HL-60 (cell line): Measurements from ENCODE around the gene TSHZ3.

Experiments used
- DNase-seq, 2 experiments: peaks; one replicate each; pipeline ENCODE4 v3.0.0-alpha.2; 2010 to 2020; ENCODE audit warnings: low read depth in 1 of 2, low spot score in 1 of 2
- H3K27ac ChIP-seq: fragments of 250-450 bp; sonication (Bioruptor Pico); replicated peaks from 2 replicates; pipeline ENCODE4 v1.5.1; 2020; ENCODE audit warnings: mild to moderate bottlenecking, moderate library complexity
- H3K27me3 ChIP-seq: fragments of 250-450 bp; sonication (Bioruptor Pico); 2 replicates; pipeline ENCODE4 v1.5.1; 2021; ENCODE audit warnings: mild to moderate bottlenecking, moderate library complexity; ENCODE audit not compliant: insufficient read depth, poor library complexity, severe bottlenecking
- H3K4me3 ChIP-seq: replicated peaks from 2 replicates; pipeline ENCODE4 v1.5.1; 2011; ENCODE audit warnings: mild to moderate bottlenecking, control low read depth, low read length; ENCODE audit not compliant: insufficient read depth
- GABPA ChIP-seq: IDR thresholded peaks from 2 replicates; pipeline ENCODE4 v1.6.1; 2012; ENCODE audit warnings: low read depth
- POLR2AphosphoS5 ChIP-seq: IDR thresholded peaks from 2 replicates; pipeline ENCODE4 v1.6.1; 2012; ENCODE audit warnings: low read depth
- SPI1 ChIP-seq: IDR thresholded peaks from 2 replicates; pipeline ENCODE4 v1.6.1; 2012; ENCODE audit warnings: low read depth, mild to moderate bottlenecking, borderline replicate concordance
- TF ChIP-seq, protein P1 (sequence below): IDR thresholded peaks from one replicate; pipeline ENCODE4 v1.5.1; 2011; ENCODE audit warnings: low read length, control low read depth, inconsistent platforms; ENCODE audit not compliant: insufficient read depth
- TF ChIP-seq, protein P2 (sequence below): IDR thresholded peaks from 2 replicates; pipeline ENCODE4 v1.6.1; 2012; ENCODE audit warnings: low read depth; ENCODE audit not compliant: insufficient replicate concordance

TSHZ3 gene

DNA sequence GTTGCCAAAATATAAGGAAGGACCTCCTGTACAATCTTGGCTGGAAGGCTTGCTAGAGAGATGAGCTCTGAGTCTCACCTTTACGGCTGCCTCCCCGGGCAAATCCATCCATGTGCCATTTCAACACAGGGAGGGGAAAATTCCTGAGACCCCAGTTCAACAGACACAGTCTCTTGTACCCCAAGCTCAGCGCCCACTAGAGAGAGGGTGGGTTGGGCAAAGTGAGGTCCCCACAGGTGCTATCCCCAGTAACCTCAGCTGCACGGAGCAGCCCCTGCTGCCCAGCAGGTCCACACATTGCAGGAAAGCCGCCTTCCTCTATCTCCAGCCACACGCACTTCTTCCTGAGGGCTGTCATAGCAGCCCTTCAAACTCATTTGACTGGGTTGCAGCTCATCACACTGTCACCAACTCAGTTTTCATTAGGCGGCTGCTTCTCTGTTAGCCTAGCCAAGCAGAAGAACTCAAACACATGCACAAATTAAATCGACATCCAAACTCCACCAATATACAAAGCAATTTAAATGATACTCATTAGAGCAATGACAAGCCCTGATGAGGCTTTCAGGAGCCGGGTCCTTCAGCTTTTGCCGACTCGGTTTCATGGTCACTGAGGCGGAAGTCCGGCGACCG, 80.4 kb downstream of the TSHZ3 start:
- H3K27me3 ChIP-seq: no peaks in the 10 kb centered on the region
- TF ChIP-seq, protein P1, sequence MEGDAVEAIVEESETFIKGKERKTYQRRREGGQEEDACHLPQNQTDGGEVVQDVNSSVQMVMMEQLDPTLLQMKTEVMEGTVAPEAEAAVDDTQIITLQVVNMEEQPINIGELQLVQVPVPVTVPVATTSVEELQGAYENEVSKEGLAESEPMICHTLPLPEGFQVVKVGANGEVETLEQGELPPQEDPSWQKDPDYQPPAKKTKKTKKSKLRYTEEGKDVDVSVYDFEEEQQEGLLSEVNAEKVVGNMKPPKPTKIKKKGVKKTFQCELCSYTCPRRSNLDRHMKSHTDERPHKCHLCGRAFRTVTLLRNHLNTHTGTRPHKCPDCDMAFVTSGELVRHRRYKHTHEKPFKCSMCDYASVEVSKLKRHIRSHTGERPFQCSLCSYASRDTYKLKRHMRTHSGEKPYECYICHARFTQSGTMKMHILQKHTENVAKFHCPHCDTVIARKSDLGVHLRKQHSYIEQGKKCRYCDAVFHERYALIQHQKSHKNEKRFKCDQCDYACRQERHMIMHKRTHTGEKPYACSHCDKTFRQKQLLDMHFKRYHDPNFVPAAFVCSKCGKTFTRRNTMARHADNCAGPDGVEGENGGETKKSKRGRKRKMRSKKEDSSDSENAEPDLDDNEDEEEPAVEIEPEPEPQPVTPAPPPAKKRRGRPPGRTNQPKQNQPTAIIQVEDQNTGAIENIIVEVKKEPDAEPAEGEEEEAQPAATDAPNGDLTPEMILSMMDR: no peak
- TF ChIP-seq GABPA (no peak), SPI1 (no peak), POLR2AphosphoS5 (no peak)
- TF ChIP-seq, protein P2, sequence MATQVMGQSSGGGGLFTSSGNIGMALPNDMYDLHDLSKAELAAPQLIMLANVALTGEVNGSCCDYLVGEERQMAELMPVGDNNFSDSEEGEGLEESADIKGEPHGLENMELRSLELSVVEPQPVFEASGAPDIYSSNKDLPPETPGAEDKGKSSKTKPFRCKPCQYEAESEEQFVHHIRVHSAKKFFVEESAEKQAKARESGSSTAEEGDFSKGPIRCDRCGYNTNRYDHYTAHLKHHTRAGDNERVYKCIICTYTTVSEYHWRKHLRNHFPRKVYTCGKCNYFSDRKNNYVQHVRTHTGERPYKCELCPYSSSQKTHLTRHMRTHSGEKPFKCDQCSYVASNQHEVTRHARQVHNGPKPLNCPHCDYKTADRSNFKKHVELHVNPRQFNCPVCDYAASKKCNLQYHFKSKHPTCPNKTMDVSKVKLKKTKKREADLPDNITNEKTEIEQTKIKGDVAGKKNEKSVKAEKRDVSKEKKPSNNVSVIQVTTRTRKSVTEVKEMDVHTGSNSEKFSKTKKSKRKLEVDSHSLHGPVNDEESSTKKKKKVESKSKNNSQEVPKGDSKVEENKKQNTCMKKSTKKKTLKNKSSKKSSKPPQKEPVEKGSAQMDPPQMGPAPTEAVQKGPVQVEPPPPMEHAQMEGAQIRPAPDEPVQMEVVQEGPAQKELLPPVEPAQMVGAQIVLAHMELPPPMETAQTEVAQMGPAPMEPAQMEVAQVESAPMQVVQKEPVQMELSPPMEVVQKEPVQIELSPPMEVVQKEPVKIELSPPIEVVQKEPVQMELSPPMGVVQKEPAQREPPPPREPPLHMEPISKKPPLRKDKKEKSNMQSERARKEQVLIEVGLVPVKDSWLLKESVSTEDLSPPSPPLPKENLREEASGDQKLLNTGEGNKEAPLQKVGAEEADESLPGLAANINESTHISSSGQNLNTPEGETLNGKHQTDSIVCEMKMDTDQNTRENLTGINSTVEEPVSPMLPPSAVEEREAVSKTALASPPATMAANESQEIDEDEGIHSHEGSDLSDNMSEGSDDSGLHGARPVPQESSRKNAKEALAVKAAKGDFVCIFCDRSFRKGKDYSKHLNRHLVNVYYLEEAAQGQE: no peak
- H3K4me3 ChIP-seq: no peak overlapping the region
- no peak for DNase-seq
- no peak overlapping the region for H3K27ac ChIP-seq

DNA sequence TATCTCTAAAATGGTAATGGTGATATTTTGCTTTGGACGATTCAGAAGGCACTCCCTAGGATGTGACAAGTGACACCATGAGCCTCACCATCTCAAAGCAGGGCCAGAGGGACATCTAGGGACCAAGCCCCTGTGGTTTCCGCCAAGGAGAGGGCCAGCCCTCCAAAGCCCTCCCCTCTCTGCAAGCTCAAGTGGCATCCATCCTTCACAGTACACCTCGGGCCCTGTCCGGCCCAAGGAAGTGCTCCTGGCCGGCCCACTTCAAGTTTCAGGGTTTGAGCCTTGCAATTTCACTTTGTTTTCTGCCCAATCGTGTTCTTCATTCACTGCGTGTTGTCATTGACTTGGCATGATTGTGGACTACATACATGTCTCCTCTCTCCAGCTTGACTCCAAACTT, 82.5 kb downstream of the TSHZ3 start:
- TF ChIP-seq GABPA: no peak
- TF ChIP-seq SPI1: no peak
- no peak for TF ChIP-seq POLR2AphosphoS5
- TF ChIP-seq, protein P2: no peak
- TF ChIP-seq, protein P1: no peak
- no peak for DNase-seq
- no peak overlapping the region for H3K4me3 ChIP-seq

DNA sequence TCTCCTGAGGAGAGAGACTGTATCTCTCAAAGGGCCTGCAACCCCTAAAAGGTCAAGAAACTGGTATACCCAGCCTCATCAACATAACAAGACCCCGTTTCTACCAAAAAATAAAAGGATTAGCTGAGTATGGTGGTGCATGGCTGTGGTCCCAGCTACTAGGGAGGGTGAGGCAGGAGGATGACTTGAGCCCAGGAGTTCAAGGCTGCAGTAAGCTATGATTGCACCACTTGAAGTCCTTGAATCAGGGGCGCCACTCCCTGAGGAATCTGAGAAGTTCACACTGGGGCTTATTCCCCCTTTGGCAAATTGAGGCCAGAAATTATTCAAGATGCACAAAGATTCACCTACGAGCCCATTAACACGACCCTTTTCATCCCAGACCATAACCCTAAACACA, 83.0 kb downstream of the TSHZ3 start:
- TF ChIP-seq, protein P2: no peak
- TF ChIP-seq POLR2AphosphoS5 (no peak), GABPA (no peak), SPI1 (no peak)
- TF ChIP-seq, protein P1: no peak
- Histone ChIP-seq H3K27me3 (no peaks in the 10 kb centered on the region), H3K4me3 (no peak overlapping the region), H3K27ac (no peak overlapping the region)
- no peak for DNase-seq

More for the DNA sequence above, 82.5 kb downstream of the TSHZ3 start:
- Histone ChIP-seq H3K27me3 (no peaks in the 10 kb centered on the region), H3K27ac (no peak overlapping the region)
